IPS DF 6.9 (cell line): ENCODE results near the gene CENPM.

Source experiments
- DNase-seq: peaks from one replicate; pipeline ENCODE4 v3.0.0-alpha.2; 2013; ENCODE audit warnings: low read depth, low spot score
- H3K27ac ChIP-seq: one replicate; pipeline ENCODE4 v1.5.1; 2013; ENCODE audit warnings: low read length, control low read depth
- H3K27me3 ChIP-seq: 2 replicates; pipeline ENCODE4 v1.6.1; 2013; ENCODE audit warnings: mild to moderate bottlenecking, low read length; ENCODE audit not compliant: control insufficient read depth, insufficient read depth
- H3K36me3 ChIP-seq: 2 replicates; pipeline ENCODE4 v1.6.1; 2013; ENCODE audit warnings: low read length; ENCODE audit not compliant: control insufficient read depth, insufficient read depth
- H3K4me1 ChIP-seq: 2 replicates; pipeline ENCODE4 v1.6.1; 2013; ENCODE audit warnings: low read length; ENCODE audit not compliant: control insufficient read depth, insufficient read depth
- H3K4me3 ChIP-seq: 2 replicates; pipeline ENCODE4 v1.5.1; 2013; ENCODE audit warnings: mild to moderate bottlenecking, low read length
- H3K9me3 ChIP-seq: 2 replicates; pipeline ENCODE4 v1.6.1; 2013; ENCODE audit warnings: low read length, inconsistent platforms; ENCODE audit not compliant: control insufficient read depth, insufficient read depth
- WGBS: extraction: QIAGEN DNeasy Blood & Tissue Kit; methylation state at CpG from one replicate; pipeline ENCODE4 v1.1.7; 2013; ENCODE audit warnings: mixed read lengths, missing lambda C conversion rate; ENCODE audit not compliant: insufficient read length, insufficient coverage; 5-methylcytosine and 5-hydroxymethylcytosine counted together

The CENPM gene

DNA sequence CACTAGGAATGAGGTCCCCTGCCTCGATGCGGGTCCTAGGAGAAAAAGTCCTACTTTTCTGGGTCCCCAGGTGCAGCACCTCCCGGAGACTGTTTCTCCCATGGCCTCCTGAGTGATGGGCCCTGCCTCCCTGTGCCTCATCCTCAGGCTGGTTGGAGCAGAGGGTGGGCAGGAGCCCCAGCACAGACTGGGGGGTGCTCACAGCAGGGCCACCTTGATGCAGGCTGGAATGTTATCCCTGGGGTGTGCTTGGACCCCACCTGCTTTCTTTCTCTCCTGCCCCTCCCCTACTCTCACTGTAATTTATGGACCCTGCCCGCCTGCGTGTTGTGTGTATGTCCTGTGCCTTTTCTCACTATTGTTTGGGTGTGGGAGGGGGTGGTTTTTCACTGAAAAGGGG lies 40.1 kb downstream of the CENPM start:
- no CpG with 5 or more reads among the region's 5 CpGs for WGBS
- H3K4me3 ChIP-seq, result no peak overlapping the region
- no peaks in the 10 kb centered on the region for H3K9me3 ChIP-seq
- H3K27me3 ChIP-seq, result peaks cover 15% of the 10 kb centered on the region
- peaks cover 8% of the 10 kb centered on the region for H3K4me1 ChIP-seq
- H3K36me3 ChIP-seq, result peaks cover 27% of the 10 kb centered on the region
- H3K27ac ChIP-seq, result no peak overlapping the region
- no peak for DNase-seq

- H3K4me1 ChIP-seq, result peaks cover 4% of the 10 kb centered on the region
- no peaks in the 10 kb centered on the region for H3K9me3 ChIP-seq
- H3K27me3 ChIP-seq, result peaks cover 3% of the 10 kb centered on the region; the same call in 1 of the 2 replicates
- no peak overlapping the region for H3K27ac ChIP-seq
- H3K36me3 ChIP-seq, result peaks cover 34% of the 10 kb centered on the region
- no peak for DNase-seq
- no CpG with 5 or more reads among the region's 23 CpGs for WGBS
- no peak overlapping the region for H3K4me3 ChIP-seq
Observed at GRCh38 chr22:41905411-41906202, 41.3 kb downstream of the CENPM start.

GRCh38 chr22:41904450-41905410 lies 42.2 kb downstream of the CENPM start:
- H3K4me1 ChIP-seq, result peaks cover 3% of the 10 kb centered on the region; the same call in 1 of the 2 replicates
- H3K4me3 ChIP-seq, result no peak overlapping the region
- no CpG with 5 or more reads among the region's 24 CpGs for WGBS
- no peak overlapping the region for H3K27ac ChIP-seq
- no peaks in the 10 kb centered on the region for H3K9me3 ChIP-seq
- DNase-seq, result no peak
- H3K27me3 ChIP-seq, result no peaks in the 10 kb centered on the region; the same call in 1 of the 2 replicates
- H3K36me3 ChIP-seq, result peaks cover 42% of the 10 kb centered on the region

DNA sequence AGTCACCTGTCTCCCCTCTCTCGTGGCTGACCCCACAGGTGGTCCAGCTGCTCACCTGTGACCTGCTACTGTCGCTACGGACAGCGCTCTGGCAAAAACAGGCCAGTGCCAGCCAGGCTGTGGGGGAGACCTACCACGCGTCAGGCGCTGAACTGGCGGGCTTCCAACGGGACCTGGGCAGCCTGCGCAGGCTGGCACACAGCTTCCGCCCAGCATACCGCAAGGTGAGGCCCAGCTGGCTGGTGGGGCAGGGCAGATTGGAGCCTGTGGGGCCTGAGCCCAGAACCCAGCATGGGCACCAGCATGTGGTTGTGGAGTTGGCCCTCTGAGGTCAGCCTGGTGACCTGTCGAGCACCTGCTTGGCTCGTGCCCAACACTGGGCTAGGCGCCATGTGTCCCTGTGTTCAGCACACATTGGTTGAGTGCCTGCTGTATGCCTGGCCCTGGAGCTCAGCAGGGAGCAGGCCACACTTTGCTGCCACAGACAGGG lies 44.0 kb downstream of the CENPM start:
- Histone ChIP-seq H3K4me1 (peaks cover 3% of the 10 kb centered on the region; the same call in 1 of the 2 replicates), H3K27ac (no peak overlapping the region), H3K27me3 (no peaks in the 10 kb centered on the region), H3K9me3 (no peaks in the 10 kb centered on the region), H3K4me3 (no peak overlapping the region; the same call in 1 of the 2 replicates), H3K36me3 (peaks cover 57% of the 10 kb centered on the region)
- DNase-seq, result no peak
- no CpG with 5 or more reads among the region's 15 CpGs for WGBS

DNA sequence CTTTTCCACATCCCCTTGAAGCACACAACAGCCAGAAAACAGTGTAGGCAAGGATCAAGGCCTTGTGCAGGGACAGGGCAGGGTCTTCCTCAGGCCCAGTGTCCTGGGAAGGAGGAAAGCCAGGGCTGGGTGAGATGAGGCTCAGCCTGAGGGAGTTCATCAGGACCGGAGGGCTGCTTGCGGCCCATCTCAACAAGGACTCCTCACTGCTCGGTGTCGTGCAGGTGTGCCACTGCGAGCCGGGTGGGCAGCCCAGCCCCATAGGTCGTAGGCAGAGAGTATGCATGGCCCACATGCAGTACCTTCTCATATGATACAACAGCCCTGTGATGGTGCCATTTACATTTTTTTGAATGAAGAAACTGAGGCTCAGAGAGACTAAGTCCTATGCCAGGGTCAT lies 44.9 kb downstream of the CENPM start:
- no peaks in the 10 kb centered on the region for H3K27me3 ChIP-seq
- no peak for DNase-seq
- no peaks in the 10 kb centered on the region for H3K4me1 ChIP-seq
- H3K4me3 ChIP-seq, result no peak overlapping the region
- peaks cover 64% of the 10 kb centered on the region for H3K36me3 ChIP-seq
- H3K9me3 ChIP-seq, result no peaks in the 10 kb centered on the region
- no peak overlapping the region for H3K27ac ChIP-seq
- WGBS, result no CpG with 5 or more reads among the region's 7 CpGs

DNA sequence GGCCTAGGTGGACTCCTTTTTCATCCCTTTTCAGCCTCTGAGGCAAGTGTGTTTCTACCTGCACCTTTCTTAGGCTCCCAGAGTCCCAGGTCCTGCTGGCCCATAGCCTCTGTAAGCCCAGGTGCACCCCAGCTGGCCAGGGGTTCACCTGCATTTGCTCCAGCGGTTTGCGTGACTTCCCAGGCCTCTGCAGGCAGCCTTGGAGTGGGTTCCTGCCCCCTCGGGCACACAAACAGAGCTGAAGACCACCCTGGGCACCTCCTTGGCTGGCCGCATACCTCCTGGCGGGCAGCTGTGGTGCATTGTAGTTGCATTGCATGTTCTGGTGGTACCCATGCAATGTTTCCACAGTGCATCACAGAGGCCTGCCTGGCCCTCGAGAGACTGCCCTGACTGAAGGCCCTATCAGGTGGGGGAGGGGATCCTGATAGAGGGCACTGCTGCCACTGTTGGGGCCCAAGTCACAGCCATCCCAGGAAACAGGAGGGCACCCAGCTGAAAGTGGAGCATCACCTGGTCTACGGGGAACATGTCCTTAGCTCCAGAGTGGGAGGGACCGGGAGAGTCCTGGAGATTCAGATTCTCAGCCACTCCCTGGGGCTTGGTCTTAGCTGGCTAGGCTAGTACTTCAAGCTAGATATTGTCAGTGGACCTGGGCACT lies 46.2 kb downstream of the CENPM start:
- Histone ChIP-seq H3K27me3 (no peaks in the 10 kb centered on the region), H3K4me3 (no peak overlapping the region), H3K36me3 (peaks cover 69% of the 10 kb centered on the region), H3K9me3 (no peaks in the 10 kb centered on the region), H3K4me1 (no peaks in the 10 kb centered on the region), H3K27ac (no peak overlapping the region)
- WGBS, result no CpG with 5 or more reads among the region's 8 CpGs
- no peak for DNase-seq

DNA sequence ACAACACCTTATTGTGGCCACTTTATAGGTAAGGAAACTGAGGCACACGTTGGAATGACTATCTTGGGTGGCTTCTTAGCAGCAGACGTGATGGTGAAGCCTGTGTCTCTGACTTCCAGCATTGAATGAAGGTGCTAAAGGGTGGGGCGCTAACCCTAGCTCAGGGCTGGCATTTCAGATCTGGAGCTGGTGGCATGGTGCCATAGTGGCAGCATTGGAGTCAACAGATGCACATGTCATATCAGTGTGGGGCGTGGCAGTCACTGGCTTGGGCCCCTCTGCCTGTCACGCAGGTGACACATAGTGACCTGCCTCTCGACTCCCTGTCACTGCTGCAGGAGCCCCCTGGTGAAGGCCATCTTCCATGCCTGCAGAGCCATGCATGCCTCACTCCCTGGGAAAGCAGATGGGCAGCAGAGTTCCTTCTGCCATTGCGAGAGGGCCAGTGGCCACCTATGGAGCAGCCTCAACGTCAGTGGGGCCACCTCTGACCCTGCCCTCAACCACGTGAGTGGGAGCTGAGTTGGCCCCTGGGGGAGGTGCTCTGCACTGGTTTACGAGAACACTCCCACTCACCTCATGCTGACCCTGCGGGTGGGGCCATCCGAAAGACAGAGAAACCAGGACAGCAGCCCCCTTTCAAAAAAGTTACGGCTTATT lies 46.8 kb downstream of the CENPM start:
- Histone ChIP-seq H3K27ac (no peak overlapping the region), H3K4me3 (no peak overlapping the region), H3K9me3 (no peaks in the 10 kb centered on the region), H3K36me3 (peaks cover 65% of the 10 kb centered on the region), H3K4me1 (no peaks in the 10 kb centered on the region), H3K27me3 (no peaks in the 10 kb centered on the region)
- whole genome bisulfite sequencing, result no CpG with 5 or more reads among the region's 13 CpGs
- no peak for DNase-seq

GRCh38 chr22:41899110-41899509 lies 47.8 kb downstream of the CENPM start:
- no CpG with 5 or more reads among the region's 5 CpGs for WGBS
- Histone ChIP-seq H3K27ac (no peak overlapping the region), H3K4me3 (no peak overlapping the region), H3K36me3 (peaks cover 64% of the 10 kb centered on the region), H3K9me3 (no peaks in the 10 kb centered on the region), H3K4me1 (no peaks in the 10 kb centered on the region; the same call in 1 of the 2 replicates), H3K27me3 (no peaks in the 10 kb centered on the region)
- no peak for DNase-seq

GRCh38 chr22:41898645-41899044 lies 48.3 kb downstream of the CENPM start:
- Histone ChIP-seq H3K4me1 (no peaks in the 10 kb centered on the region; the same call in 1 of the 2 replicates), H3K27ac (no peak overlapping the region), H3K36me3 (peaks cover 66% of the 10 kb centered on the region), H3K9me3 (no peaks in the 10 kb centered on the region), H3K4me3 (no peak overlapping the region), H3K27me3 (no peaks in the 10 kb centered on the region)
- DNase-seq, result no peak
- no CpG with 5 or more reads among the region's 11 CpGs for WGBS
